K562 (cell line): ENCODE measurements around the gene DTX1. TPM values are rescaled to one million over a fixed set of nuclear protein-coding genes. Genes with fewer than 3 reads are reported as not detected.
A peak's percentile ranks its signal among the peaks of the same experiment; 100 is the strongest.

Experiments used
- ATAC-seq: fragments of 200-7000 bp; cut with Tn5 transposase; 3 replicates; pipeline ENCODE4 v1.9.1; 2020; ENCODE audit warnings: moderate library complexity
- BruUV-seq: library from RNA; stranded (reverse); fragments of 400-500 nt; replicated peaks from 2 replicates; lab custom pipeline; 2021; lab: Mats Ljungman, UMichigan
- CTCF ChIA-PET: fragments of 300-600 bp; formaldehyde crosslinking; extraction: SDS; loops from one replicate; lab custom pipeline; 2021; ENCODE audit warnings: low intra/inter-chr PET ratio; lab: Yijun Ruan, JAX
- POLR2A ChIA-PET: fragments of 300-600, 350-650 bp; sonication (Branson Sonifier 250); formaldehyde crosslinking; extraction: SDS; loops from one replicate; lab custom pipeline; 2021; ENCODE audit warnings: antibody characterized with exemption, inconsistent platforms; lab: Yijun Ruan, JAX
- DNase-seq, 4 experiments: peaks; one replicate each; pipeline versions ENCODE4 v3.0.0 to v3.0.0-alpha.2; 2011 to 2018; ENCODE audit warnings: low spot score in 3 of 4, mixed read lengths in 3 of 4; ENCODE audit errors: extremely low read depth in 1 of 4
- FAIRE-seq: peaks from 2 replicates; lab custom pipeline; 2011; peaks lifted over from hg19 to GRCh38; lab: Jason Lieb, UNC
- H2AFZ ChIP-seq: 2 replicates; pipeline ENCODE4 v1.6.0; 2011; ENCODE audit warnings: low read depth, low read length, control low read depth, inconsistent platforms
- H3K27ac ChIP-seq: fragments of 200-600 bp; 3 replicates; pipeline ENCODE4 v1.8.0; 2011; ENCODE audit warnings: low read depth, mild to moderate bottlenecking, control low read depth, inconsistent platforms, low read length, moderate library complexity, mixed read lengths; ENCODE audit errors: extremely low read depth
- H3K27me3 ChIP-seq, 2 experiments: fragments of 300-600 bp in 1 of 2; 2 replicates in 1 of 2; 3 replicates in 1 of 2; pipeline versions ENCODE4 v1.6.0 to v1.8.0; 2011; ENCODE audit warnings: inconsistent platforms in 2 of 2, low read length in 2 of 2, mild to moderate bottlenecking in 1 of 2, mixed read lengths in 1 of 2, moderate library complexity in 1 of 2; ENCODE audit not compliant: control insufficient read depth in 2 of 2, insufficient read depth in 2 of 2
- H3K36me3 ChIP-seq: fragments of 300-600 bp; 3 replicates; pipeline ENCODE4 v1.8.0; 2011; ENCODE audit warnings: mild to moderate bottlenecking, low read length, inconsistent platforms; ENCODE audit not compliant: control insufficient read depth, insufficient read depth
- H3K4me1 ChIP-seq, 2 experiments: fragments of 200-600 bp in 1 of 2; replicated peaks in 1 of 2; 2 replicates in 1 of 2; 3 replicates in 1 of 2; pipeline versions ENCODE4 v1.5.1 to v1.8.0; 2011; ENCODE audit warnings: inconsistent platforms in 2 of 2, low read length in 2 of 2, mild to moderate bottlenecking in 1 of 2, mixed read lengths in 1 of 2, moderate library complexity in 1 of 2; ENCODE audit not compliant: control insufficient read depth in 2 of 2, insufficient read depth in 2 of 2
- H3K4me2 ChIP-seq: 2 replicates; pipeline ENCODE4 v1.6.1; 2011; ENCODE audit warnings: low read length, control low read depth, inconsistent platforms, mixed read lengths; ENCODE audit not compliant: insufficient read depth
- H3K4me3 ChIP-seq: fragments of 200-600 bp; sonication (generic), shearing (Covaris generic); 2 replicates; pipeline ENCODE4 v1.5.1; 2016; ENCODE audit warnings: control low read depth, inconsistent platforms
- H3K79me2 ChIP-seq: fragments of 200-600 bp; 3 replicates; pipeline ENCODE4 v1.8.0; 2011; ENCODE audit warnings: low read length, inconsistent platforms; ENCODE audit not compliant: control insufficient read depth, insufficient read depth
- H3K9ac ChIP-seq, 2 experiments: 2 replicates each; pipeline versions ENCODE4 v1.6.0 to v1.6.1; 2011; ENCODE audit warnings: low read depth in 2 of 2, low read length in 2 of 2, control low read depth in 1 of 2, inconsistent platforms in 1 of 2, mild to moderate bottlenecking in 1 of 2, mixed read lengths in 1 of 2; ENCODE audit not compliant: insufficient read depth in 1 of 2
- H3K9me1 ChIP-seq: one replicate; pipeline ENCODE4 v1.6.0; 2011; ENCODE audit warnings: inconsistent platforms, mild to moderate bottlenecking, low read length, moderate library complexity; ENCODE audit not compliant: control insufficient read depth, insufficient read depth
- H3K9me3 ChIP-seq: replicated peaks from 2 replicates; pipeline ENCODE4 v1.5.1; 2011; ENCODE audit warnings: low read depth, low read length, inconsistent platforms; ENCODE audit not compliant: control insufficient read depth, insufficient read depth
- H4K20me1 ChIP-seq: replicated peaks from 2 replicates; pipeline ENCODE4 v1.6.1; 2011; ENCODE audit warnings: low read length, inconsistent platforms, mixed read lengths; ENCODE audit not compliant: control insufficient read depth, insufficient read depth
- DPF2 ChIP-seq: fragments of 450-650 bp; IDR thresholded peaks from 2 replicates; pipeline ENCODE4 v1.6.1; 2016
- NCOA4 ChIP-seq: fragments of 450-650 bp; IDR thresholded peaks from 2 replicates; pipeline ENCODE4 v1.6.1; 2018; ENCODE audit warnings: mild to moderate bottlenecking; ENCODE audit not compliant: partially characterized antibody
- POLR3G ChIP-seq: IDR thresholded peaks from 2 replicates; pipeline ENCODE4 v1.6.1; 2011; ENCODE audit not compliant: insufficient read length, insufficient replicate concordance; ENCODE audit errors: extremely low read depth
- RFX1 ChIP-seq: fragments of 450-650 bp; IDR thresholded peaks from 2 replicates; pipeline ENCODE4 v1.6.1; 2016; ENCODE audit warnings: mild to moderate bottlenecking, moderate library complexity
- TRIM25 ChIP-seq: fragments of 450-650 bp; IDR thresholded peaks from 2 replicates; pipeline ENCODE4 v1.7.0; 2016; ENCODE audit warnings: borderline replicate concordance
- WGBS: fragments of 100-300 bp; shearing (Covaris generic); methylation state at CpG from one replicate; pipeline ENCODE4 v1.1.6; 2016; ENCODE audit warnings: low coverage, mixed read lengths; ENCODE audit not compliant: insufficient coverage; ENCODE audit errors: missing lambda C conversion rate; 5-methylcytosine and 5-hydroxymethylcytosine counted together
- in situ Hi-C: fragments of 300-500 bp; cut with MboI; formaldehyde crosslinking; loops from 4 replicates; pipeline ENCODE4 v1.15.0; 2018; ENCODE audit warnings: inconsistent platforms, mixed read lengths
- intact Hi-C: fragments of 100-400 bp; cut with micrococcal nuclease; formaldehyde crosslinking; loops from 2 replicates; pipeline ENCODE4 v1.14.2; 2022
- polyA plus RNA-seq, 8 experiments: library from polyadenylated mRNA; depleted of rRNA in 4 of 8; stranded (reverse) in 5 of 8; unstranded in 3 of 8; fragments of >200 nt; fragmentation: Nextera tagmentation in 2 of 8; fragmentation: Illumina TruSeq in 1 of 8; extraction: Ambion mirVana in 2 of 8; extraction: Trizol in 1 of 8; gene quantifications; 2 replicates each; pipeline versions ENCODE4 v1.2.1 to v1.2.3, GENCODE V29; 2011 to 2014; ENCODE audit warnings: inconsistent platforms in 1 of 8, missing spikeins in 1 of 8
- total RNA-seq, 7 experiments: library from RNA; depleted of rRNA in 6 of 7; stranded (reverse); fragments of >200 nt in 6 of 7; fragmentation: Illumina TruSeq in 2 of 7; extraction: Trizol in 2 of 7; gene quantifications; 2 replicates each; pipeline versions ENCODE4 v1.2.1 to v1.2.3, GENCODE V29; 2011 to 2021; ENCODE audit warnings: low replicate concordance in 1 of 7
- TF ChIP-seq, protein P1 (sequence below): fragments of 200-400 bp; formaldehyde crosslinking; IDR thresholded peaks from 2 replicates; pipeline ENCODE4 v1.6.1; 2017; ENCODE audit warnings: mild to moderate bottlenecking, low read depth, low read length, moderate library complexity

DTX1 gene
- total and polyA plus RNA-seq, 9 of the 15 experiments (the other 6 are each of a cell fraction or from before 2014, with no cell fraction given), result not detected

GRCh38 chr12:113096675-113097461 lies 40.3 kb downstream of the DTX1 start:
- Histone ChIP-seq H3K4me1 (peaks cover 2 to 26% of the 10 kb centered on the region in 2 experiments; a peak in 3 of 5 replicates), H4K20me1 (peaks cover 10% of the 10 kb centered on the region; the same call in 1 of the 2 replicates)
- no TSS peak for BruUV-seq

DNA sequence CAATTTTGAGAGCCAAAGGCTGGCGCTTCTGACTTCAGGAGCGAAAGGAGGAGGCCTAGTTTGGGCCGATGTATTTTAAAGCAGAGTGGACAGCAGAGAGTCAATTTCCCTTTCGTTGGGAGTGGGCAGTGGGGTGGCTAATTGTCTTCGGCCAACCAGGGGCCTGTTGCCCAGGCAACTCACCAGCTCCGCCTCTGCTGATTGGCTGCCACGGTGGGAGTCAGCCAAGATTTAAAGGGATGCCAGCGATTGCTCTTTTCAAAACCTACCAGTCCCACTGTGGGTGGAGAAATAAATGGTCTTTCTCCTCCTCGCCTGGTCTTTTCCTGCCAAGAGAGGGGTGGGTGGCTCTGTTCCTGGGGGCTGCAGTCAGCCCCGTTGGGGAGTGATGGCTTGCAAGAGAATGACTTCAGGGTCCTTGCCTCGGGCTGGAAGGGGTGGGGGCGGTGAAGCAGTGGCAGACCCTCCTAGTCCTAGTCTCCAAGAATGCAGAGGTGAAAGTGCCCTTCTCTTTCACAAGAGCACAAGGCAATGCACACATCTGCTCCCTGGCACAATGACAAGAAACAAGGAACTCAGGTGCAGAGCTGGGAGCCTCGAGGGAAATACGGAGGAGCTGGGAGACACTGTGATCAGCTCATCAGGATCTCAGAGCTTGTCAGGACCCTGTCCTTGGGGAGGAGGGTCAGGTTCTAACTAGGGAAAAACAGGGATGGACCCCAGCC lies 41.3 kb downstream of the DTX1 start:
- POLR2A ChIA-PET, result interaction anchor here (0.7 to 1.3 kb wide), 3 partner anchors 15 to 675 kb away, joined by 3 read pairs; no protein-coding TSS in a partner anchor
- FAIRE-seq, result no peak
- peaks cover 0 to 24% of the 10 kb centered on the region in 2 experiments; a peak in 3 of 5 replicates for H3K27me3 ChIP-seq
- no peak overlapping the region for H3K4me2 ChIP-seq
- peaks cover 1 to 24% of the 10 kb centered on the region in 2 experiments; a peak in 3 of 5 replicates for H3K4me1 ChIP-seq
- no peak overlapping the region for H3K27ac ChIP-seq
- H3K9ac ChIP-seq, result no peak overlapping the region
- in situ Hi-C loops, result no loop called here
- H3K4me3 ChIP-seq, result no peak overlapping the region
- H3K36me3 ChIP-seq, result no peaks in the 10 kb centered on the region
- intact Hi-C loops, result loop anchor here (1.0 to 5.0 kb wide), 2 partner anchors 50 to 106 kb away; no protein-coding TSS in a partner anchor
- BruUV-seq, result no TSS peak
- no peak for ATAC-seq
- CTCF ChIA-PET, result interaction anchor here (0.7 to 1.5 kb wide), 5 partner anchors 47 to 1340 kb away, joined by 3 to 7 read pairs (median 3); no protein-coding TSS in a partner anchor
- peaks cover 6% of the 10 kb centered on the region; the same call in 1 of the 2 replicates for H4K20me1 ChIP-seq
- 17% methylated on average over 14 of the region's 14 CpGs for WGBS
- H3K79me2 ChIP-seq, result no peaks in the 10 kb centered on the region
- no peaks in the 10 kb centered on the region for H3K9me3 ChIP-seq
- no peak overlapping the region for H2AFZ ChIP-seq
- DNase-seq, result peak in 3 of 4 experiments; percentile 43 to 50 (median 45)
- H3K9me1 ChIP-seq, result no peaks in the 10 kb centered on the region
- TF ChIP-seq POLR3G, result no peak
- TF ChIP-seq RFX1, result peak; percentile 77
- TF ChIP-seq TRIM25, result no peak
- TF ChIP-seq, protein P1, sequence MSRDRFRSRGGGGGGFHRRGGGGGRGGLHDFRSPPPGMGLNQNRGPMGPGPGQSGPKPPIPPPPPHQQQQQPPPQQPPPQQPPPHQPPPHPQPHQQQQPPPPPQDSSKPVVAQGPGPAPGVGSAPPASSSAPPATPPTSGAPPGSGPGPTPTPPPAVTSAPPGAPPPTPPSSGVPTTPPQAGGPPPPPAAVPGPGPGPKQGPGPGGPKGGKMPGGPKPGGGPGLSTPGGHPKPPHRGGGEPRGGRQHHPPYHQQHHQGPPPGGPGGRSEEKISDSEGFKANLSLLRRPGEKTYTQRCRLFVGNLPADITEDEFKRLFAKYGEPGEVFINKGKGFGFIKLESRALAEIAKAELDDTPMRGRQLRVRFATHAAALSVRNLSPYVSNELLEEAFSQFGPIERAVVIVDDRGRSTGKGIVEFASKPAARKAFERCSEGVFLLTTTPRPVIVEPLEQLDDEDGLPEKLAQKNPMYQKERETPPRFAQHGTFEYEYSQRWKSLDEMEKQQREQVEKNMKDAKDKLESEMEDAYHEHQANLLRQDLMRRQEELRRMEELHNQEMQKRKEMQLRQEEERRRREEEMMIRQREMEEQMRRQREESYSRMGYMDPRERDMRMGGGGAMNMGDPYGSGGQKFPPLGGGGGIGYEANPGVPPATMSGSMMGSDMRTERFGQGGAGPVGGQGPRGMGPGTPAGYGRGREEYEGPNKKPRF, result no peak
- TF ChIP-seq DPF2, result no peak

More at GRCh38 chr12:113096675-113097461, 40.3 kb downstream of the DTX1 start:
- H3K9me3 ChIP-seq, result no peaks in the 10 kb centered on the region
- H3K4me2 ChIP-seq, result no peak overlapping the region
- H3K36me3 ChIP-seq, result no peaks in the 10 kb centered on the region
- H3K9me1 ChIP-seq, result no peaks in the 10 kb centered on the region
- H3K27me3 ChIP-seq, result peaks cover 0 to 24% of the 10 kb centered on the region in 2 experiments; a peak in 3 of 5 replicates
- no peak overlapping the region for H3K4me3 ChIP-seq
- WGBS, result 13% methylated on average over 26 of the region's 30 CpGs
- intact Hi-C loops (loop anchor here (5.0 kb wide), 1 partner anchor 105 kb away; no protein-coding TSS in a partner anchor), in situ Hi-C loops (no loop called here)
- ChIA-PET CTCF (interaction anchor here (0.7 kb wide), 1 partner anchor 1339 kb away, joined by 3 read pairs; no protein-coding TSS in a partner anchor), POLR2A (interaction anchor here (0.6 to 1.3 kb wide), 3 partner anchors 16 to 38 kb away, joined by 3 to 4 read pairs (median 3); no protein-coding TSS in a partner anchor)
- H2AFZ ChIP-seq, result no peak overlapping the region
- H3K79me2 ChIP-seq, result no peaks in the 10 kb centered on the region
- ATAC-seq (no peak), DNase-seq (no peak), FAIRE-seq (no peak)
- no peak overlapping the region for H3K27ac ChIP-seq
- no peak for TF ChIP-seq NCOA4
- no peak overlapping the region for H3K9ac ChIP-seq
